Lower leg skin (tissue), 3 donors: ENCODE results near the gene FOXP3.

Source experiments
- CTCF ChIP-seq, 3 donors: fragments of 450-650 bp; IDR thresholded peaks; one replicate each; pipeline ENCODE4 v1.5.1; 2016; ENCODE audit warnings: antibody characterized with exemption in 3 of 3, mild to moderate bottlenecking in 3 of 3, moderate library complexity in 2 of 3
- POLR2A ChIP-seq, 2 donors: fragments of 450-650 bp; IDR thresholded peaks; one replicate each; pipeline ENCODE4 v1.6.1; 2016 to 2017; ENCODE audit warnings: antibody characterized with exemption in 2 of 2, mild to moderate bottlenecking in 1 of 2, moderate library complexity in 1 of 2

- TF ChIP-seq POLR2A (IDR thresholded peaks at IDR 0.05) (no peak), CTCF (IDR thresholded peaks at IDR 0.05) (no peak)
Measured at GRCh38 chrX:49273181-49273727, 8.7 kb upstream of the FOXP3 start.
